Smooth muscle cell (in vitro differentiated cells): ENCODE data around the gene ESCO1. TPM values are rescaled to one million over a fixed set of nuclear protein-coding genes. Genes with fewer than 3 reads are reported as not detected.

Experiments used
- polyA plus RNA-seq: library from polyadenylated mRNA; unstranded; fragments of >200 nt; fragmentation: Nextera tagmentation; extraction: Ambion mirVana; gene quantifications from 2 replicates; pipeline ENCODE4 v1.2.1, GENCODE V29; 2016
- total RNA-seq: library from RNA; depleted of rRNA; stranded (reverse); fragments of >200 nt; gene quantifications from 2 replicates; pipeline ENCODE4 v1.2.3, GENCODE V29; 2014

Gene ESCO1
- total and polyA plus RNA-seq, 2 experiments from 2014 or later: 10.1 to 21.4 TPM

Other genes starting within 250 kb of the ESCO1 start
- gene SNRPD1, start 11.6 kb upstream of the ESCO1 start, total RNA-seq: 13.6 and 23.0 TPM in 2 replicates
- 129 and 133 TPM in 2 replicates for gene SNRPD1, start 11.6 kb upstream of the ESCO1 start, polyA plus RNA-seq
- 6.1 and 6.9 TPM in 2 replicates for gene ABHD3, start 104.1 kb upstream of the ESCO1 start, total RNA-seq
- gene ABHD3, start 104.1 kb upstream of the ESCO1 start, polyA plus RNA-seq: 9.9 and 11.6 TPM in 2 replicates
- gene MIB1, start 140.1 kb upstream of the ESCO1 start, total RNA-seq: 69.1 and 96.2 TPM in 2 replicates
- gene MIB1, start 140.1 kb upstream of the ESCO1 start, polyA plus RNA-seq: 9.2 and 10.8 TPM in 2 replicates